ENCODE measurements around the gene ASB14.

The ASB14 gene

GRCh38 chr3:57257678-57258077 lies 34.8 kb downstream of the ASB14 start:
- no peak for DNase-seq

DNA sequence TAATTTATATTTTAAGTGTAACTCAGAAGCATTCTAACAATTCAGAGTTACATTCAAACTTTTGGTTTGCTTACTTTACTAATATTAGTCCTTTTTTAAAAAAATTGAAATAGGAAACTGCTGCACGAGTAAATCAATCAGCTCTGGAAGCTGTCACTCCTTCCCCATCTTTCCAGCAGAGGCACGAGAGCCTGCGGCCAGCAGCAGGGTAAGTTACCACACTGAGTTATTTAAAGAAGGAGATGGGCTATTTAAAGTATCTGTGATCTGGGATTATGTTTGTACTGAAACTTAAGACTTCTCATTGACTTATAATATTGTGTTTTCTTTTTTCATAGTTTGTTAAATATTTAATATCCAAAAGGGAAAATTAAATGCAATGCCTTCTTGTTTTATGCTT lies 35.6 kb downstream of the ASB14 start:
- DNase-seq: no peak

DNA sequence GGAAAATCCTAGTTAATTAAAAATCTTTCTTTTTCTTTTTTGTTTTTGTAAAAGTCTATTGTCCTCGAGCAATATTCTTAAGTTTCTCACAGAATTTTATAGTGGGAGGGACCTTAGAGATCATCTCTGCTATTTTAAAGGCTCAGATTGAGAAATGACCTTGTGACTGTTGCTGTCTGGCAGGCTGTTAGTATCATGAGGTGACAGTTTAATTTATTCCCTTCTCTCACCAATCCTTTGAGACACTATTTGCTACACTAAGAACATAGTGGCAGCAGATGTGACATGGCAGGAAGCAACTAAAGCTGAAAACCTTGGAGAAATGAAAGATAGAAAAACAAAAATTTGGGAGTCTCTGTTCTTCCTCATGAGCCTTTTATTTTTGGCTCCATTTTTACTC lies 40.1 kb downstream of the ASB14 start:
- no peak for DNase-seq

DNA sequence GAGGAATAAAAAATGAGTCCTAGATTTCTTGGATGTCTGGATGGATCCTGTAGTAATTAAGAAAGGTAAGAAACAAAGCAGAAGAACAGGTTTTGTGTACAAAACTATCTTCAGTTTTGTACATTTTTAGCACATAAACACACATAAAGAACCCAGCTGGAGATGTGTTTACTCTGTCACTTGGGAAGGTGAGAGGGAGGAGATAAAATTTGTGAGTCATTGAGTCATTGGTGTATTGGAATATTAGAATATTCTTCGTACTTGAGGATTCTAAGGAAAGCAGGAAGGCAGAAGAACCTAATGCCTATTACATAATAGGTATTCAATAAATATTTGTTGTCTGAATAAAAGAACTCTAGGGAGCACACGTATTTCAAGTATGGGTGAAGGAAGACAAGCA lies 47.5 kb downstream of the ASB14 start:
- no peak for DNase-seq

DNA sequence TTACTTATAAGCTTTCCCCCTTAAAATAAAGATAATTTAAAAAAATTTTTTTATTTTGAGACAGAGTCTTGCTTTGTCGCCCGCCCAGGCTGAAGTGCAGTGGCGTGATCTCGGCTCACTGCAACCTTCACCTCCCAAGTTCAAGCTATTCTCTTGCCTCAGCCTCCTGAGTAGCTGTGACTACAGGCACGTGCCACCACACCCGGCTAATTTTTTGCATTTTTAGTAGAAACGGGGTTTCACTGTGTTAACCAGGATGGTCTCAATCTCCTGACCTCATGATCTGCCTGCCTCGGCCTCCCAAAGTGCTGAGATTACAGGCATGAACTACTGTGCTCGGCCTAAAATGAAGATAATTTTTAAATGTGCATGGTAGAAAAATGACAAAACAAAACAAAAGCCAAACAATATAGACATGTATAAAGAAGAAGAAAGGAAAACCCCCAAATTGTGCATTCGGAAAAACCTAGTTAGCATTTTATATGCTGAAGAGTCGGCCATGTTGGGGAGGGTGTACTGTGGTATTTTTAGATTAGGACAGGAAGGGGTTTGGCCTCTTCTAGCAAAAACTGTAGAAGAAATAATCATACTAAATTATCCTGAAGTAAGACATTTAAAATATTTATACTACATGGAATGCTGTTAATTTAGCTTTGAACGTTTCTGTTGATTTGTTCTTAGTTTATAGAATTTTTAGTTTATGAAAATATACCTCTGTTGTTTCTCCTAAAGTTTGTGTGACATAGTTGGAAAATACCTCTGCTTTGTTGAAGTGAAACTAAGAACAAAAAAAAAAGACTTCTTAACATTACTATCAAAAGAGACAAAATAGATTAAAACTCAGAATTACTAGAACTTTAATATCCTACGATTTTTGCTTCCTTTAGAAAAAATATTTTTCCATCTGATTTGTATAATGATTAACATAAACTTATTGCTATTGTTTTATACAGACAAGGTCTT lies 57.6 kb downstream of the ASB14 start:
- DNase-seq: no peak

GRCh38 chr3:57233799-57234198 lies 58.7 kb downstream of the ASB14 start:
- no peak for DNase-seq

- no peak for DNase-seq
Observed at GRCh38 chr3:57230006-57230405, 62.5 kb downstream of the ASB14 start.

GRCh38 chr3:57227930-57228751 lies 64.3 kb downstream of the ASB14 start:
- peak; percentile 24 to 31 for DNase-seq

- DNase-seq: peak; percentile 82 to 85
Observed at GRCh38 chr3:57227204-57227929, 65.1 kb downstream of the ASB14 start, which contains the start of gene APPL1. TSS of gene APPL1 (plus strand) at chr3:57227729. CDS start at chr3:57227884, 155 bp downstream.

- DNase-seq: no peak
Observed at GRCh38 chr3:57226176-57226575, 66.3 kb downstream of the ASB14 start.

GRCh38 chr3:57224856-57225255 lies 67.6 kb downstream of the ASB14 start:
- no peak for DNase-seq

GRCh38 chr3:57221883-57222282 lies 70.6 kb downstream of the ASB14 start:
- DNase-seq: no peak
